WI38 (cell line): ENCODE data around the gene MICAL2.

ENCODE experiments used
- H3K4me3 ChIP-seq: 2 replicates; pipeline ENCODE4 v1.5.1; 2011; ENCODE audit warnings: low read depth, mild to moderate bottlenecking, control low read depth, low read length
- TF ChIP-seq, protein P1 (sequence below): IDR thresholded peaks from 2 replicates; pipeline ENCODE4 v1.5.1; 2012; ENCODE audit warnings: low read depth, mild to moderate bottlenecking, control low read depth, low read length

The MICAL2 gene

DNA sequence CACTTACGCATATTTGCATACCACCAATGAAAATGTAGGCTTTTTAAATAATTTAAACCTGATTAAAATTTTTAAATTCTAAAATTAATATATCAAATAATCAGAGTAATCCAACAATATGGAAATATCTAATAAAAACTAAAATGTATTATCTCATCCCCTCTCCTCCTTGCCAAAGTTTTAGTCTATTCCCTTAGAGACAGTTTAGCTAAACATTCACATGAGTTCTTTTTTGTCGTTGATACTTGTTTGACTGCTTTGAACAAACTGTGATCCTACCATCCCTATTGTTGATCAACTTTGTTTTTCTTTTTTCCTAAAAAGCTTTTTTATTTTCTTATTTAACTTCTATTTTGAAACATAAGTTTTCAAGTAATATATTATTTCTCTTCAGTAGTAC is 185.6 kb downstream of the MICAL2 start:
- TF ChIP-seq, protein P1, sequence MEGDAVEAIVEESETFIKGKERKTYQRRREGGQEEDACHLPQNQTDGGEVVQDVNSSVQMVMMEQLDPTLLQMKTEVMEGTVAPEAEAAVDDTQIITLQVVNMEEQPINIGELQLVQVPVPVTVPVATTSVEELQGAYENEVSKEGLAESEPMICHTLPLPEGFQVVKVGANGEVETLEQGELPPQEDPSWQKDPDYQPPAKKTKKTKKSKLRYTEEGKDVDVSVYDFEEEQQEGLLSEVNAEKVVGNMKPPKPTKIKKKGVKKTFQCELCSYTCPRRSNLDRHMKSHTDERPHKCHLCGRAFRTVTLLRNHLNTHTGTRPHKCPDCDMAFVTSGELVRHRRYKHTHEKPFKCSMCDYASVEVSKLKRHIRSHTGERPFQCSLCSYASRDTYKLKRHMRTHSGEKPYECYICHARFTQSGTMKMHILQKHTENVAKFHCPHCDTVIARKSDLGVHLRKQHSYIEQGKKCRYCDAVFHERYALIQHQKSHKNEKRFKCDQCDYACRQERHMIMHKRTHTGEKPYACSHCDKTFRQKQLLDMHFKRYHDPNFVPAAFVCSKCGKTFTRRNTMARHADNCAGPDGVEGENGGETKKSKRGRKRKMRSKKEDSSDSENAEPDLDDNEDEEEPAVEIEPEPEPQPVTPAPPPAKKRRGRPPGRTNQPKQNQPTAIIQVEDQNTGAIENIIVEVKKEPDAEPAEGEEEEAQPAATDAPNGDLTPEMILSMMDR: no peak
- no peak overlapping the region for H3K4me3 ChIP-seq

DNA sequence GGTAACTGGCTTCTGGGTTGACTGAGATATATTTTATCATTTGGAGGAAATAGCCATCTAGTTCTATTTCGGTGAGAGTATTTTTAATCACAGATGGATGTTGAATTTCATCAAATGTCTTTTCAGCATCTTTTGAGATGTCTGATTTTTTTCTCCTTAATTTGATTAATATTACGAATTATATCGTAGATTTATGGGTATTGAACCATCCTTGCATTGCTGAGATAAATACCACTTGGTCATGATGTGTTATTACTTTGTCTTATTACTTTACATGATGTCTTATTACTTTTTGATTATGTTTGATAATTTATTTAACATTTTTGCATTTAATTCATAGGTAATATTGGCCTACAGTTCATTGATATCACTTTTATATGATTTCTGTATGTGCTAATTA is 188.2 kb downstream of the MICAL2 start:
- no peak overlapping the region for H3K4me3 ChIP-seq
- TF ChIP-seq, protein P1: no peak

DNA sequence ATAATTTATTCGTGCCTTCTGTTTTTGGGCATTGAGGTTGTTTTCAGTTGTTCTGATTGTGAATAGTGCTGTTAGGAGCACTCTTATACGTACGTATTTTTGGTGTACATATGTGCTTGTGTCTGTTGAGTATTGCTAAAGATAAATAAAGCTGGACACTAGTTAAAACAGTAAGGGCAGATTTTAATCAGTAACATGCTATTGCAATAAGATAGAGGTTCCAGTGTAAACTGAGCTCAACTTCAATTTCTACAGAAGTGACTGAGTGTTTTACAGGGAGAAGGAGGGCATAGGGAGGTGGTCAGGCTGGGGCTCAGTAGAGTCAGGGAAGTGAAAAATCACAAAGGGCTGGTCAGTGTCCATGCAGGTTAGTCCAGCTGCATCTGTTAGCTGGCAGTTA is 191.0 kb downstream of the MICAL2 start:
- H3K4me3 ChIP-seq: no peak overlapping the region
- TF ChIP-seq, protein P1: no peak

DNA sequence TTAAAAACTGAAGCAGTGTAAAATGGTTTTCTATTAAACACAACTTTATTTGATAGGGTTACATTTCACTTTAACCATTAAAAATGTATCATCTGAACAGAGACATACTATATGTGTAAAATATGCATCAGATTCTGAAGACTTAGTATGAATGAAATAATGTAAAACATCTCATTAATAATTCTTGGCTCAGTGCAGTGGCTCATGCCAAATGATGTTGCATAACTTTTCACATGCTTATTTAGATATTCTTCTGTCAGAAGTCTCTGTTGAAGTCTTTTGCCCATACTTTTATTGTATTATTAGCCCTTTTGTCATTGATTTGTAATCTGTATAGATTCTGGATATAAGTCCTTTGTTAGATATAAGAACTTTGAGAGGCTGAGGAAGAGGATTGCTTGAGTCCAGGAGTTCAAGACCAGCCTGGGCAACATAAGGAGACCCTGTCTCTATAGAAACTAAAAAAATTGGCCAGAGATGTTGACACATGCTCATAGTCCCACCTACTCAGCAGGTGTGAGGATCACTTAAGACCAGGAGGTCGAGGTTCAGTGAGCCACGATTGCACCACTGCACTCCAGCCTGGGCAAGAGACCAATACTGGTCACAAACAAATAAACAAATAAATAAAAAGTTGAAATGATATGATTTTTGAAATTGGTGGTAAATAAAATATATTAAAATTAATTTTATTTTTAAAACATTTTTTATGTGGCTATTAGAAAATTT is 193.2 kb downstream of the MICAL2 start:
- H3K4me3 ChIP-seq: no peak overlapping the region
- TF ChIP-seq, protein P1: no peak

DNA sequence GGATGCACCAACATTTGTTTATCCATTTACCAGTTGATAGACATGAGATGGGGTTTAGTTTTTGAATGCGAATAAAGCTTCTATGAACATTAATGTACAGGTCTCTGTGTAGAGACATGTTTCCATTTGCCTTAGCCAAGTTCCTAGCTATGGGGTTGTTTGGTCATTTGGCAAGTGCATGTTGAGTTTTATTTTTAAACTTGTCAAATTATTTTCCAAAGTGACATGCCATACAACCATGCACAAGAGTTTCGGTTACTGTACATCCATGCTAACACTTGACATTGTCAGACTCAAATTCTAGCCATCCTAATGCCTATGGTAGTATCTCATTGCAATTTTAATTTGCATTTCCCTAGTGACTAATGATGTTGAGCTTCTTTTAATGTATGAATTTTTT is 196.4 kb downstream of the MICAL2 start:
- H3K4me3 ChIP-seq: no peak overlapping the region
- TF ChIP-seq, protein P1: no peak

DNA sequence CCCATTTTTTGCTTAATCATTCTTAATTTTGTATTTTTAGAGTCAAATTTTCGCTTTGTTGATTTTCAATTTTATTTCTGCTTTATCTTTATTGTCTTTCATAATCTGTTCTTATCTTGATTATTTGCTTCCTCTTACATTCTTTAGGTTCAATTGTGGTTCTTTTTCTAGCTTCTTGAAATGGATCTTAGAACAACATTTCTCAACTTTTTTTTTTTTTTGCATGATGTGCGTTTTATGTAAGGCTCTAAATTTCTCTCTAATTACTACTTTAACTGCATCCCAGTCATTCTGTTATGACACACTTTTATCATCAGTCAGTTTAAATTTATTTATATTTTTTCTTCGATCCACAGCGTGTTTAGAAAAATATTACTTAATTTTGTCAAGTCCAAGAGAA is 201.7 kb downstream of the MICAL2 start:
- TF ChIP-seq, protein P1: no peak
- H3K4me3 ChIP-seq: no peak overlapping the region
